Astrocyte (in vitro differentiated cells and primary cell): ENCODE data around the gene DNAL1.

Experiments
- EZH2 ChIP-seq: IDR thresholded peaks from 2 replicates; pipeline ENCODE4 v1.6.1; 2012; ENCODE audit warnings: mild to moderate bottlenecking, low read length, inconsistent platforms; ENCODE audit not compliant: insufficient read depth
- TF ChIP-seq, protein P1 (sequence below): IDR thresholded peaks from 2 replicates; pipeline ENCODE4 v1.5.1; 2011; ENCODE audit warnings: low read depth, mild to moderate bottlenecking, inconsistent platforms, low read length, moderate library complexity; ENCODE audit not compliant: insufficient read depth

DNA sequence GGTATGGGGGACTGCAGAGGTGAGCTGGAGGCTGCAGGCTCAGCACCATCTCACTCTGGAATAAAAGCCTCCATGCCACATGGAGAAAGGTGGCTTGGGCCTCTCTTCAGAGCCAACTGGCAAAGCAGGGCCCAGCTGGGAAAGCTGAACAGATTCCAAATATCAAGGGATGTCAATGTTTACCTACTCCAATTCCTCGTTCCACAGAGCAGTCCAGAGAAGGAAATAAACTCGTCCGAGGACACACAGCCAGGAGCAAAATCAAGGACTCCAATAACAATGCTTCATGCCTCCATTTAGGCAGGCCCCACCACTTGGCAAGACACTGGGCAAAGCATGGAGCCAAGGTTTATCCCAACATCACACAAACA, 105.7 kb downstream of the DNAL1 start:
- TF ChIP-seq, protein P1, sequence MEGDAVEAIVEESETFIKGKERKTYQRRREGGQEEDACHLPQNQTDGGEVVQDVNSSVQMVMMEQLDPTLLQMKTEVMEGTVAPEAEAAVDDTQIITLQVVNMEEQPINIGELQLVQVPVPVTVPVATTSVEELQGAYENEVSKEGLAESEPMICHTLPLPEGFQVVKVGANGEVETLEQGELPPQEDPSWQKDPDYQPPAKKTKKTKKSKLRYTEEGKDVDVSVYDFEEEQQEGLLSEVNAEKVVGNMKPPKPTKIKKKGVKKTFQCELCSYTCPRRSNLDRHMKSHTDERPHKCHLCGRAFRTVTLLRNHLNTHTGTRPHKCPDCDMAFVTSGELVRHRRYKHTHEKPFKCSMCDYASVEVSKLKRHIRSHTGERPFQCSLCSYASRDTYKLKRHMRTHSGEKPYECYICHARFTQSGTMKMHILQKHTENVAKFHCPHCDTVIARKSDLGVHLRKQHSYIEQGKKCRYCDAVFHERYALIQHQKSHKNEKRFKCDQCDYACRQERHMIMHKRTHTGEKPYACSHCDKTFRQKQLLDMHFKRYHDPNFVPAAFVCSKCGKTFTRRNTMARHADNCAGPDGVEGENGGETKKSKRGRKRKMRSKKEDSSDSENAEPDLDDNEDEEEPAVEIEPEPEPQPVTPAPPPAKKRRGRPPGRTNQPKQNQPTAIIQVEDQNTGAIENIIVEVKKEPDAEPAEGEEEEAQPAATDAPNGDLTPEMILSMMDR, result no peak
- no peak for TF ChIP-seq EZH2
